Measurements from ENCODE around the gene SLC27A3. TPM values are rescaled to one million over a fixed set of nuclear protein-coding genes. Genes with fewer than 3 reads are reported as not detected.

SLC27A3 gene
- total RNA-seq, 1 experiment from 2014 or later = 42.0 TPM

GRCh38 chr1:153795330-153795837, 20.2 kb downstream of the SLC27A3 start:
- no peak for TF ChIP-seq CTCF (conservative IDR thresholded peaks at IDR 0.05)
- Histone ChIP-seq H3K23ac (ENCODE audit: insufficient read length, low read depth, low read length) (no peak overlapping the region), H3K14ac (ENCODE audit: insufficient read depth, low read length) (peak overlapping the region; percentile 42; the same call in 1 of the 2 replicates), H3K4me2 (ENCODE audit: insufficient read depth, insufficient read length, low read length) (no peak overlapping the region), H3K18ac (ENCODE audit: insufficient read length, low read depth, low read length) (no peak overlapping the region), H2BK5ac (ENCODE audit: insufficient read length, low read length) (no peak overlapping the region), H3K79me1 (ENCODE audit: insufficient read depth, low read depth, low read length, poor library complexity, severe bottlenecking) (no peaks in the 10 kb centered on the region), H3K79me2 (ENCODE audit: insufficient read depth, low read length) (no peaks in the 10 kb centered on the region), H3K4ac (ENCODE audit: low read depth, low read length) (no peak overlapping the region), H3K9me3 (ENCODE audit: control insufficient read depth, low read depth, low read length) (no peaks in the 10 kb centered on the region), H2BK20ac (ENCODE audit: low read depth, low read length, poor library complexity, severe bottlenecking) (no peak overlapping the region), H2AK5ac (ENCODE audit: insufficient read length, low read length) (no peak overlapping the region), H3K9ac (ENCODE audit: extremely low read depth, insufficient read length, low read length) (no peak overlapping the region), H3T11ph (ENCODE audit: low read length) (no peak overlapping the region), H4K91ac (ENCODE audit: insufficient read length, low read depth, low read length) (no peak overlapping the region), H4K20me1 (ENCODE audit: control insufficient read depth, insufficient read depth, insufficient read length) (no peaks in the 10 kb centered on the region), H3K27ac (ENCODE audit: insufficient read length, low read depth, low read length) (no peak overlapping the region), H3K4me1 (ENCODE audit: insufficient read depth, low read length) (no peaks in the 10 kb centered on the region), H3K23me2 (ENCODE audit: insufficient read length, low read depth, low read length, poor library complexity, severe bottlenecking) (no peaks in the 10 kb centered on the region), H2AFZ (ENCODE audit: low read length) (no peak overlapping the region), H3K27me3 (ENCODE audit: insufficient read depth, low read length) (no peaks in the 10 kb centered on the region), H2BK120ac (ENCODE audit: low read depth, low read length, poor library complexity, severe bottlenecking) (no peak overlapping the region), H3K56ac (ENCODE audit: insufficient read length, low read depth, low read length) (no peak overlapping the region), H4K8ac (replicated peaks; ENCODE audit: insufficient read length, low read depth, low read length) (no peak overlapping the region), H2BK12ac (ENCODE audit: insufficient read length, low read depth, low read length) (no peak overlapping the region), H2BK15ac (ENCODE audit: low read depth, low read length) (no peak overlapping the region), H4K5ac (ENCODE audit: insufficient read length, low read depth, low read length) (no peak overlapping the region)
- Mint-ChIP-seq H3K9me3 (no peaks in the 10 kb centered on the region), H3K36me3 (ENCODE audit: insufficient read depth in 1 of 3, low read depth in 3 of 3) (no peaks in the 10 kb centered on the region), H3K4me1 (peaks cover 35 to 50% of the 10 kb centered on the region in 2 experiments), H3K27me3 (ENCODE audit: low read depth) (peaks cover 2% of the 10 kb centered on the region), H3K27ac (no peak overlapping the region), H3K4me3 (no peak overlapping the region)
- WGBS (ENCODE audit: extremely low coverage, insufficient read length, low lambda C conversion rate) = no CpG with 5 or more reads among the region's 18 CpGs
- peak; percentile 32 for DNase-seq
